GM23338 (cell line): ENCODE measurements around the gene FLNC. TPM values are rescaled to one million over a fixed set of nuclear protein-coding genes. Genes with fewer than 3 reads are reported as not detected.

ENCODE experiments used
- ATAC-seq: fragments of 200-7000 bp; cut with Tn5 transposase; 3 replicates; pipeline ENCODE4 v1.9.1; 2020
- DNase-seq: peaks from one replicate; pipeline ENCODE4 v3.0.0-alpha.2; 2015; ENCODE audit warnings: low spot score
- H2AFZ ChIP-seq: fragments of 200-600 bp; sonication (generic); 2 replicates; pipeline ENCODE4 v1.8.0; 2016; ENCODE audit warnings: antibody characterized with exemption, mild to moderate bottlenecking, moderate library complexity
- H3F3A ChIP-seq: fragments of 200-600 bp; sonication (generic); replicated peaks from 2 replicates; pipeline ENCODE4 v1.8.0; 2017; ENCODE audit warnings: antibody characterized with exemption, mixed run types, low read depth
- H3K27ac ChIP-seq: fragments of 200-600 bp; sonication (generic); 2 replicates; pipeline ENCODE4 v1.6.1; 2016; ENCODE audit warnings: low read depth
- H3K27me3 ChIP-seq: fragments of 200-600 bp; sonication (generic); 2 replicates; pipeline ENCODE4 v1.8.0; 2016; ENCODE audit warnings: mild to moderate bottlenecking, mixed run types, moderate library complexity; ENCODE audit not compliant: insufficient read depth
- H3K36me3 ChIP-seq: fragments of 200-600 bp; sonication (generic); 2 replicates; pipeline ENCODE4 v1.8.0; 2016; ENCODE audit warnings: mild to moderate bottlenecking; ENCODE audit not compliant: insufficient read depth
- H3K4me1 ChIP-seq: fragments of 200-600 bp; sonication (generic); 2 replicates; pipeline ENCODE4 v1.8.0; 2016; ENCODE audit warnings: mild to moderate bottlenecking, moderate library complexity; ENCODE audit not compliant: insufficient read depth
- H3K4me2 ChIP-seq: fragments of 200-600 bp; sonication (generic); 2 replicates; pipeline ENCODE4 v1.7.1; 2017; ENCODE audit warnings: mixed run types
- H3K4me3 ChIP-seq: fragments of 200-600 bp; sonication (generic); 2 replicates; pipeline ENCODE4 v1.6.1; 2016; ENCODE audit warnings: mixed run types
- H3K79me2 ChIP-seq: fragments of 200-600 bp; sonication (generic); replicated peaks from 2 replicates; pipeline ENCODE4 v1.8.0; 2017; ENCODE audit warnings: mild to moderate bottlenecking; ENCODE audit not compliant: insufficient read depth
- H3K9me2 ChIP-seq: fragments of 200-600 bp; sonication (generic); 2 replicates; pipeline ENCODE4 v1.8.0; 2017; ENCODE audit not compliant: insufficient read depth
- H4K20me1 ChIP-seq: fragments of 200-600 bp; sonication (generic); replicated peaks from 2 replicates; pipeline ENCODE4 v1.8.0; 2017; ENCODE audit warnings: mild to moderate bottlenecking; ENCODE audit not compliant: insufficient read depth
- H3K27ac Mint-ChIP-seq: 2 replicates; pipeline ENCODE4 v1.8.0; 2020; ENCODE audit warnings: inconsistent platforms, mild to moderate bottlenecking, moderate library complexity, mixed read lengths
- H3K27me3 Mint-ChIP-seq: 3 replicates; pipeline ENCODE4 v1.8.0; 2022; ENCODE audit warnings: low read depth, mild to moderate bottlenecking, moderate library complexity, mixed read lengths, inconsistent platforms; ENCODE audit not compliant: insufficient read depth, poor library complexity
- H3K36me3 Mint-ChIP-seq: 3 replicates; pipeline ENCODE4 v1.8.0; 2021; ENCODE audit warnings: low read depth, mild to moderate bottlenecking, inconsistent platforms, moderate library complexity, mixed read lengths
- H3K4me1 Mint-ChIP-seq: 3 replicates; pipeline ENCODE4 v1.8.0; 2020; ENCODE audit warnings: mild to moderate bottlenecking, inconsistent platforms, mixed read lengths
- H3K4me3 Mint-ChIP-seq: 3 replicates; pipeline ENCODE4 v1.8.0; 2021; ENCODE audit warnings: moderate library complexity, mild to moderate bottlenecking, inconsistent platforms, mixed read lengths
- H3K9me3 Mint-ChIP-seq: 3 replicates; pipeline ENCODE4 v1.8.0; 2020; ENCODE audit warnings: moderate library complexity, mild to moderate bottlenecking, inconsistent platforms, mixed read lengths
- CREB1 ChIP-seq: fragments of 250-450 bp; sonication (Bioruptor Pico); IDR thresholded peaks from 2 replicates; pipeline ENCODE4 v1.5.0; 2020; ENCODE audit warnings: low read depth, mild to moderate bottlenecking, moderate library complexity
- CTCF ChIP-seq, 2 experiments: fragments of 200-600 bp in 1 of 2; sonication (generic) in 1 of 2; conservative IDR thresholded peaks; 2 replicates each; pipeline versions ENCODE4 v1.5.1 to v1.6.1; 2016 to 2017; ENCODE audit warnings: antibody characterized with exemption in 2 of 2, low read depth in 2 of 2, mild to moderate bottlenecking in 2 of 2, moderate library complexity in 1 of 2
- ETS1 ChIP-seq: IDR thresholded peaks from 2 replicates; pipeline ENCODE4 v1.6.1; 2016; ENCODE audit warnings: antibody characterized with exemption
- EZH2phosphoT487 ChIP-seq: fragments of 200-600 bp; sonication (generic); IDR thresholded peaks from one replicate; pipeline ENCODE4 v1.8.1; 2018; ENCODE audit warnings: antibody characterized with exemption; ENCODE audit not compliant: unreplicated experiment
- NANOG ChIP-seq: IDR thresholded peaks from 2 replicates; pipeline ENCODE4 v1.6.1; 2016; ENCODE audit warnings: antibody characterized with exemption, borderline replicate concordance
- POLR2AphosphoS5 ChIP-seq: IDR thresholded peaks from 2 replicates; pipeline ENCODE4 v1.6.1; 2016; ENCODE audit warnings: antibody characterized with exemption, low read depth
- REST ChIP-seq: IDR thresholded peaks from one replicate; pipeline ENCODE4 v1.6.1; 2018; ENCODE audit warnings: antibody characterized with exemption; ENCODE audit not compliant: unreplicated experiment
- STAT1 ChIP-seq: IDR thresholded peaks from one replicate; pipeline ENCODE4 v1.6.1; 2016; ENCODE audit warnings: antibody characterized with exemption; ENCODE audit not compliant: unreplicated experiment
- ZNF114 ChIP-seq: fragments of 250-450 bp; sonication (Bioruptor Pico); IDR thresholded peaks from 2 replicates; pipeline ENCODE4 v1.5.0; 2020; ENCODE audit warnings: mild to moderate bottlenecking, moderate library complexity
- ZNF331 ChIP-seq: fragments of 250-450 bp; sonication (Bioruptor Pico); IDR thresholded peaks from 2 replicates; pipeline ENCODE4 v1.5.0; 2020; ENCODE audit warnings: low read depth, mild to moderate bottlenecking, moderate library complexity
- polyA plus RNA-seq: library from polyadenylated mRNA; unstranded; fragments of >200 nt; fragmentation: Nextera tagmentation; extraction: Ambion mirVana; gene quantifications from 2 replicates; pipeline ENCODE4 v1.2.1, GENCODE V29; 2016
- total RNA-seq: library from RNA; depleted of rRNA; stranded (reverse); fragments of >200 nt; shearing (Covaris generic); gene quantifications from 2 replicates; pipeline ENCODE4 v1.2.3, GENCODE V29; 2014

Gene FLNC
- total and polyA plus RNA-seq, 2 experiments from 2014 or later, result 0.65 to 11.8 TPM

- TF ChIP-seq POLR2AphosphoS5 (no peak), REST (no peak), EZH2phosphoT487 (no peak), ZNF114 (CRISPR knock-in tag) (no peak), CTCF (conservative IDR thresholded peaks at IDR 0.05; ENCODE audit: low read depth in 2 of 2) (no peak), ETS1 (no peak), NANOG (no peak), STAT1 (no peak), ZNF331 (CRISPR knock-in tag) (no peak), CREB1 (no peak)
Measured at GRCh38 chr7:128871050-128871449, 40.8 kb downstream of the FLNC start (continued).

GRCh38 chr7:128872394-128872824, 42.2 kb downstream of the FLNC start:
- Mint-ChIP-seq H3K4me1 (peaks cover 21% of the 10 kb centered on the region), H3K9me3 (no peaks in the 10 kb centered on the region; the same call in 2 of the 3 replicates), H3K36me3 (no peaks in the 10 kb centered on the region; the same call in 2 of the 3 replicates), H3K27ac (no peak overlapping the region), H3K4me3 (no peak overlapping the region; the same call in 2 of the 3 replicates), H3K27me3 (peaks cover 36% of the 10 kb centered on the region)
- H3K9me2 ChIP-seq, result no peaks in the 10 kb centered on the region
- H2AFZ ChIP-seq, result no peak overlapping the region; the same call in 1 of the 2 replicates
- no peak overlapping the region for H3K27ac ChIP-seq
- no peak overlapping the region for H3K4me3 ChIP-seq
- ATAC-seq, result peak; percentile 40
- peak; percentile 84 for DNase-seq
- no peaks in the 10 kb centered on the region for H3K79me2 ChIP-seq
- peaks cover 49% of the 10 kb centered on the region for H3K27me3 ChIP-seq
- 0 out of 2 replicates have a peak, but pooled peaks cover 12% of the 10 kb centered on the region for H3F3A ChIP-seq
- TF ChIP-seq POLR2AphosphoS5 (no peak), ZNF331 (CRISPR knock-in tag) (no peak), EZH2phosphoT487 (no peak), ETS1 (no peak), CREB1 (no peak), CTCF (conservative IDR thresholded peaks at IDR 0.05; ENCODE audit: low read depth in 2 of 2) (peak; percentile 54 to 66)
- H4K20me1 ChIP-seq, result peaks cover 3% of the 10 kb centered on the region; the same call in 1 of the 2 replicates
- H3K4me2 ChIP-seq, result no peak overlapping the region
- H3K4me1 ChIP-seq, result peaks cover 19% of the 10 kb centered on the region
- no peaks in the 10 kb centered on the region for H3K36me3 ChIP-seq
